OCI-LY3 (cell line): ENCODE data around the gene C1orf52.

ENCODE experiments used
- EZH2phosphoT487 ChIP-seq: fragments of 200-600 bp; shearing (Covaris generic); IDR thresholded peaks from 2 replicates; pipeline ENCODE4 v1.6.1; 2018; ENCODE audit warnings: antibody characterized with exemption, mixed run types, low read depth
- TF ChIP-seq, protein P1 (sequence below): fragments of 200-600, 300-600 bp; sonication (generic); IDR thresholded peaks from 2 replicates; pipeline ENCODE4 v1.5.1; 2014; ENCODE audit warnings: antibody characterized with exemption, low read length, low read depth

DNA sequence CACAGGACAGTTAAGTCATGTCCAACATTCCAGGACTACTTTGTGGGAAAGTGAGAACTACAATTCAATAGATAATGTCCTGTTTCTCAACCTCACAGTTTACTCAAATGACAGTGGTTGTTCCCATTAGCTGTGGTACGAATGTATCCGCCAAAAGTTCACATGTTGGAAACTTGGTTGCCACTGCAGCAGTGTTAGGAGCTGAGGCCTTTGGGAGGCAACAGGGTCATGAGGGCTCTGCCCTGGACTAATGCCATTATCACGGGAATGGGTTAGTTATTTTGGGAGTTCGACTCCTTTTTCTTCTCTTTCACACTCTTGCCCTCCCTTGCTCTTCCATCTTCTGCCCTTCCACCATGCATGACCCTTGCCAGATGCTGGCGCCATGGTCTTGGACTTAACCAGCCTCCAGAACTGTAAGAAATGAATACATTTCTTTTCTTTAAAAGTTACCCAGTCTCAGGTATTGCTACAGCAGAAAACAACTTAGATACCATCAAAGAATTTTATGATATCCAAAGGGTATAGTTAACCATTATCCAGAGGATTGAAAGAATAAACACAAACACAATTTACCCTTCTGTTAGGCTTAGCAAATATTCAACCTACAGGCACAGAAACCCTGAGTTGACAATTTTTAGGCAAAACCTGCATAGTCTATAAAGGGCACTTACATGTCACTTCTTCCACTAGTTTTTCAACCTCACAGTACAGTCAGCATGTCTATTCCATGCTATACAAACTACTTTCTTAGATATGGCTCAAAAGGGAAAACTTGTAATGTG lies 9.5 kb upstream of the C1orf52 start:
- no peak for TF ChIP-seq EZH2phosphoT487
- TF ChIP-seq, protein P1, sequence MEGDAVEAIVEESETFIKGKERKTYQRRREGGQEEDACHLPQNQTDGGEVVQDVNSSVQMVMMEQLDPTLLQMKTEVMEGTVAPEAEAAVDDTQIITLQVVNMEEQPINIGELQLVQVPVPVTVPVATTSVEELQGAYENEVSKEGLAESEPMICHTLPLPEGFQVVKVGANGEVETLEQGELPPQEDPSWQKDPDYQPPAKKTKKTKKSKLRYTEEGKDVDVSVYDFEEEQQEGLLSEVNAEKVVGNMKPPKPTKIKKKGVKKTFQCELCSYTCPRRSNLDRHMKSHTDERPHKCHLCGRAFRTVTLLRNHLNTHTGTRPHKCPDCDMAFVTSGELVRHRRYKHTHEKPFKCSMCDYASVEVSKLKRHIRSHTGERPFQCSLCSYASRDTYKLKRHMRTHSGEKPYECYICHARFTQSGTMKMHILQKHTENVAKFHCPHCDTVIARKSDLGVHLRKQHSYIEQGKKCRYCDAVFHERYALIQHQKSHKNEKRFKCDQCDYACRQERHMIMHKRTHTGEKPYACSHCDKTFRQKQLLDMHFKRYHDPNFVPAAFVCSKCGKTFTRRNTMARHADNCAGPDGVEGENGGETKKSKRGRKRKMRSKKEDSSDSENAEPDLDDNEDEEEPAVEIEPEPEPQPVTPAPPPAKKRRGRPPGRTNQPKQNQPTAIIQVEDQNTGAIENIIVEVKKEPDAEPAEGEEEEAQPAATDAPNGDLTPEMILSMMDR, result no peak
